ENCODE data around the gene NRARP.

The NRARP gene

GRCh38 chr9:137297966-137298365, 4.1 kb downstream of the NRARP start:
- no peak for DNase-seq (ENCODE audit: low spot score)

- no peak for DNase-seq (ENCODE audit: low spot score)
Measured at GRCh38 chr9:137296670-137297664, 5.1 kb downstream of the NRARP start.

GRCh38 chr9:137295849-137296669, 6.0 kb downstream of the NRARP start:
- DNase-seq (ENCODE audit: low spot score), result peak; percentile 65

DNA sequence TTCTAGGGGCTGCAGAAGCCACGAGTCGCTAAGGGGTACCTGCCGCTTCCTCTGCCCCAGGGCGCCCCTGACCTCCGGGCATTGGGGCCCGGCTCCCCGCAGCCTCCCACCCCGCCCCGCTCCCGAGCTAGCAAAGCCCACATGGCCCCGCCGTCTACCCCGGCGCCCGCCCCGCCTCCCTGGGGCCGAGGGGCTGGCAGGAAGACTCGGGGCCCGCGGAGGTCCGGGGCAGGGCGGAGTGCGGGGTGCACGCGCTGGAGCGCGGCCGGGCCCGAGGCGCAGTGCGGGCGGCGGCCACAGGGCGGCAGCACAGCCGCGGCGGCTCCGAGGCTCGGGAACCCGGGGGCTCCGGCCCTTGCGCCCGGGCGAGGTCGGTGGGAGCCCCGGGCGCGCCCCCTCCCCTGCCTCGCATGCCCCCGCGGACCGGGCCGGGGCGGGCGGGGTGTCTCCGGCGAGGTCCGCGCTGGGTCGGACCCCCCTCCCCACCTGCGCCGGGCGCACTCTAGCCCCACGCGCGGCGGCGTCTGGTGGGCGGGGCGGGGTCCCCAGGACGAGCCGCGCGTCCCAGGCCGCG, 6.7 kb downstream of the NRARP start:
- peak; percentile 95 for DNase-seq (ENCODE audit: low spot score)

DNA sequence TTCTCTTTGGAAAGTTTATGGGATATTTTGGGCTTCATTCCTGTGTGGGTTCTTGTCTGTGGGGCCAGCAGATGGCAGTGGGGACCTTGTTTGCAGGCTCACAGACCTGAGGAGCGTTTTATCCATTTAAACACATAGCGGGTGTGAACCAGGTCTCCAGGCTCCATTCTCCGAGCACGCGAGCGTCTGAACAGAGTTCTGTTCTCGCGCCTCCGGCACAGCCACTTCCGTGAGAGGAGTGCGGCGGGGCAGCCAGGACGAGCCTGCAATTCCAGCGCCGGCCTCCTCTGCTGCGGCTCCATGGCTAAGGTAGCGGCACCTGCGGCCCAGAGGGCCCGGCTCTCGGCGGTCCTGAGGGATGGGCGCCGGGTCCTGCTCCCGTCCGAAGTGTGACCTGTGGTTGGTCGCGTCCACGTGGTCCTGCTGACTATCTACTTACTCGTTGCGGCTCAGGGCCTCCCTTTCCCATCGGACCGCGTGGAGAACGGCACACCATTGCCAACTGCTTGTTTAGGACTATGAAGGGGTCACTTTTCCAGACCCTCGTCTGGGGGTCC, 7.3 kb downstream of the NRARP start:
- peak; percentile 76 for DNase-seq (ENCODE audit: low spot score)

DNA sequence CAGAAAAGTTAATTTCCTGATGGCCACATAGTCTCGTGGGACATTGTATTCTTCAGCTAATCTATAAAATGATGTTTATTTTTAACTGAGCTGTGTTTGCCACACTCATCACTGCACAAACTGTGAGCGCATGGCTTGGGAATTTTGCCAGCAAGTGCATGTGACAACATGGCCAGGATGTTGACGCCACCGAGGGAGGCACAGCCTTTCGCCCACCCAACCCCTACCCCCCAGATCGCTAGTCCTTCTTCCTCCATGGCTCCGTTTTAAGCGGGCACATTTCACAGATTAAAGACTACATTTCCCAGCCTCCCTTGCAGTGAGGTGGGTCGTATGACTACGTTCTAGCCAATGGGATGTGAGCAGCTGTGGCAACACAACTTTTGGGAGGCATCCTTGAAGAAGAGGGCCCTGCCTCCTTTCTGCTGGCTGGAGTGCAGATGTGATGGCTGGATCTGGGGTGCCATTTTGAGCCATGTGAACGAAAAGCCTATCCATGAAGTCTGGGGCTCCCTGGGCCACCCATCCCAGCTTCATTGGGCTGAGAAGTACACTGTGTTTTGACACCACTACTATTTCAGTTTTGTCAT, 7.9 kb downstream of the NRARP start:
- DNase-seq (ENCODE audit: low spot score), result peak; percentile 96

- DNase-seq (ENCODE audit: low spot score), result no peak
Measured at GRCh38 chr9:137293482-137294090, 8.5 kb downstream of the NRARP start.

- no peak for DNase-seq (ENCODE audit: low spot score)
Measured at GRCh38 chr9:137293094-137293481, 9.0 kb downstream of the NRARP start.

DNA sequence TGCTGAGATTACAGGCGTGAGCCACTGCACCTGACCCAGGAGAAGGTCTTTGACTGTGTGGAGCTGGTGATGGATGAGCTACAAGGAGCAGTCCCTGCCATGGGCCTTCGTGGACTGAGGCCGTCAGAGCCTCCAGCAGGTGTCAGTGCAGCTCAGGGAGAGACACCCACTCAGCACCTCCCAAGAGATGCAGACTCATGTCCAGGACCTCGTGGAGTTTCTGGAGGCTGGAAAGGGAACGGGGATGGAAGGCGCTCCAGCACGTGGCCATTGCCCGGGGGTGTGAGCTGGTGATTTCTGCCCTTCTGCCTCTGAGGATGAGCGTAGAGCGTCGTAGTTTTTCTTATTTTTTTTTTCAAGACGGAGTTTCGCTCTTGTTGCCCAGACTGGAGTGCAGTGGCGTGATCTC, 15.1 kb downstream of the NRARP start:
- DNase-seq (ENCODE audit: low spot score), result peak; percentile 94

DNA sequence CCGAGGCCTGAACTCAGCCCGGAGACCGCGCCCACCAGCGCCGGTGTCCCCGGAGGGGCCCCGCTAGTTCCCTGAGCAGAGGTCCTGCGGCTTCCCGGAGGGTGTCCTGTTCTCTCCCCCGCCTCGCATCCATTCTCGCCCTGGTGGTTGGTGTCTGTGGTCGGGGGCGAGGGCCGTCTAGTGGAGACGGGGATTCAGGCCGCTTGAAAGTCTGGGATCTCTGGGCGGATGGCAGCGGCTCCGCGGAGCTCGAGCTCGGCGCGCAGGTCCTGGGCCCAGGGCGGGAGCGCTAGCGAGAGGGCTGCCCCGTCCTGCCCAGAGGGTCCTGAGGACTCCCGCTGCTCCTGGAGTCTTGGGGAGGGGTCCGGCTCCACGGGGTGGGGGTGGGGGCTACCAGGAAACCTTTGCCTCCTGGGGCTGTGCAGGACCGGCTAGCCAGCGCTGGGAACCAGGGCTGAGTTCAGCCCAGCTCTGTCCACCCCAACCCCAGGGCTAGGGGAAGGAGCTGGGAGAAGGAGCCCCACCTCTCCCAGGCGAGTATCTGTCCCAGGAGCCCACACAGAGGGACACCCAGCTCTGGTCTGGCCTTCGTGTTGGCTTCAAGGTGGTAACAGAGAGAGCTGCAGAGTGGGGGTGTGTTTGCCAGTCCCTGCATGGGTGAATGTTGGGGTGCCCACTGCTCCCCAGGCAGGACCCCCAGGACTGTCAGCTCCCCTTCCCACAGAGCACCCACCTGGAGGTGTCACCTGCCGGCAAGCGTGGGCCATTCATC, 20.5 kb downstream of the NRARP start:
- no peak for DNase-seq (ENCODE audit: low spot score)

GRCh38 chr9:137280474-137281344, 21.4 kb downstream of the NRARP start:
- DNase-seq (ENCODE audit: low spot score), result no peak

GRCh38 chr9:137279741-137280473, 22.2 kb downstream of the NRARP start:
- no peak for DNase-seq (ENCODE audit: low spot score)

GRCh38 chr9:137278721-137279711, 23.1 kb downstream of the NRARP start:
- no peak for DNase-seq (ENCODE audit: low spot score)

DNA sequence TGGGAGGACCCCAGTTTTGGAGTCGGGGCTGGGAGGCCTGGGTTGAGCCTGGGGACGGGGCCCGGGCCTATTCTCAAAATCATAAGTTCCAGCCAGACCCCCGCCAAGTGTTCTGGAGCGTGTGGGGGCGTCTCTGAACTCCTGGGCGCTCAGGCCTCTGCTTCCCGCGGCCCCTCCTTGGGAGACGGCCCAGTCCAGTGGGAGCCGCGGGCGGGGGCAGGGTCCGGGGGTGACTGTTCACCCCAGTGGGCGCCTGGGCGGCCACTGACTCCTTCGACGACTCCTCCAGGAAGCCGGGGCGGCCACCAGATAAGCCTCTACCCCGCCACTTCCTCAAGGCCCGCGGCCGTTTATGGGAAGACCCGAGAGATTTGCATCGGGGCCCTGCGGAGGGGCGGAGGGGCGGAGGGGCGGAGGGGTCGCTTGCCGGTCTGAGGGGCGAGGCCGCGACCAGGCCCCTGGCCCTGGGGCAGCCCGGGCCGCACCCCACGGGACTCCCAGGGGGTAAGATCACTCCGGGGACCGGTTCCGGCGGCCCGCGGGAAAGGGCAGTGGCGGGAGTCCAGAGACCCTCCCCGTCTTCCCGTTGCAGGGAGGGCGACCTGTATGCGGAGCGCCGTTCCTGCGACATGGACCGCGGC, 23.9 kb downstream of the NRARP start:
- DNase-seq (ENCODE audit: low spot score), result no peak

DNA sequence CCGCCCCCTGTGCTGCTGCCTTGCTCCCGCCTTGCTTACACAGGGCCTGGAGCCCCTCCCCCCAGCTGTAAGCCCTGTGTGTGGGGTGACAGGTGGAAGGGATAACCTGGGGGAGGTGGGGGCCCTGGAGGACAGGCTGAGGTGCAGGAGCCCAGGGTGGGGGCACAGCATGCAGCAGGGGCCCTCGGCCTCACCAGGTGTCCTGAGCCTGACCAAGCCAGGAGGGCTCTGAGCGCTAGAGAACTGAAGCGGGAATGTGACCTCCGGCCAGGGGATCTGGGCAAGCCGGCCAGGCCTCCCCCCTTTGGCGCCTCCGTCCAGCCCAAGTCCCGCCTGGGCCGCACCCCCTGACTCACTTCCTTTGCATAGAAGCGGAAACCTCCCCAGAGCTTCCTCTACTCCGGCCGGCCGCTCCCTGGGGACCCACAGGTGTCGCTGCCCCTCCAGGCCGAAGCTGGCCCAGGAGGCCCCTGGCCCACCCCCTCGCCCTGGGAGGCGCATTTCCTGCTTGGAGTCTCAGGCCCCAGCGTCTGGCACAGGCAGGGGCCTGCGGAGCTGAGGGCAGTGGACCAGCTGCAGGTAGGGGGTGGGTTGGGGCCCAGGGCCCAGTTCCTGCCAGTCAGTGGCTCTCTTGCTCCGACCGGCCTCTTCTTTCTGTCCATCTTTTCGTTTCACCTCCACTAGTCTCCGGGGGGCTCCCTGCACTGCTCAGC, 24.6 kb downstream of the NRARP start, which contains the start of gene TOR4A:
TSS of gene TOR4A (plus strand) at position 398 of the 713 bp plus-strand sequence. CDS start 964 bp downstream, outside the sequence.
- peak; percentile 93 for DNase-seq (ENCODE audit: low spot score)
